GM20431 (cell line): ENCODE results near the gene CEP350.

Experiments
- in situ Hi-C: fragments of 300-500 bp; cut with MseI, MboI; formaldehyde crosslinking; loops from one replicate; pipeline ENCODE4 v1.15.0; 2020; ENCODE audit warnings: low sequenced_read_pairs; ENCODE audit not compliant: unreplicated experiment

CEP350 gene, protein sequence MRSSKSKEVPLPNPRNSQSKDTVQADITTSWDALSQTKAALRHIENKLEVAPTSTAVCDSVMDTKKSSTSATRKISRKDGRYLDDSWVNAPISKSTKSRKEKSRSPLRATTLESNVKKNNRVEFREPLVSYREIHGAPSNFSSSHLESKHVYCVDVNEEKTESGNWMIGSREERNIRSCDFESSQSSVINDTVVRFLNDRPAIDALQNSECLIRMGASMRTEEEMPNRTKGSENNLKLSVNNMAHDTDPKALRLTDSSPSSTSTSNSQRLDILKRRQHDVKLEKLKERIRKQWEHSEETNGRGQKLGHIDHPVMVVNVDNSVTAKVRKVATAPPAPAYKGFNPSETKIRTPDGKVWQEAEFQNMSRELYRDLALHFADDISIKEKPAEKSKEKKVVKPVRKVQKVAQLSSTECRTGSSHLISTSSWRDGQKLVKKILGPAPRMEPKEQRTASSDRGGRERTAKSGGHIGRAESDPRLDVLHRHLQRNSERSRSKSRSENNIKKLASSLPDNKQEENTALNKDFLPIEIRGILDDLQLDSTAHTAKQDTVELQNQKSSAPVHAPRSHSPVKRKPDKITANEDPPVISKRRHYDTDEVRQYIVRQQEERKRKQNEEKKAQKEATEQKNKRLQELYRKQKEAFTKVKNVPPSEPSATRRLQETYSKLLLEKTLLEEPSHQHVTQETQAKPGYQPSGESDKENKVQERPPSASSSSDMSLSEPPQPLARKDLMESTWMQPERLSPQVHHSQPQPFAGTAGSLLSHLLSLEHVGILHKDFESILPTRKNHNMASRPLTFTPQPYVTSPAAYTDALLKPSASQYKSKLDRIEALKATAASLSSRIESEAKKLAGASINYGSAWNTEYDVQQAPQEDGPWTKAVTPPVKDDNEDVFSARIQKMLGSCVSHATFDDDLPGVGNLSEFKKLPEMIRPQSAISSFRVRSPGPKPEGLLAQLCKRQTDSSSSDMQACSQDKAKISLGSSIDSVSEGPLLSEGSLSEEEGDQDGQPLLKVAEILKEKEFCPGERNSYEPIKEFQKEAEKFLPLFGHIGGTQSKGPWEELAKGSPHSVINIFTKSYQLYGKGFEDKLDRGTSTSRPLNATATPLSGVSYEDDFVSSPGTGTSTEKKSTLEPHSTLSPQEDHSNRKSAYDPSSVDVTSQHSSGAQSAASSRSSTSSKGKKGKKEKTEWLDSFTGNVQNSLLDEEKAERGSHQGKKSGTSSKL (N-terminal part only)

DNA sequence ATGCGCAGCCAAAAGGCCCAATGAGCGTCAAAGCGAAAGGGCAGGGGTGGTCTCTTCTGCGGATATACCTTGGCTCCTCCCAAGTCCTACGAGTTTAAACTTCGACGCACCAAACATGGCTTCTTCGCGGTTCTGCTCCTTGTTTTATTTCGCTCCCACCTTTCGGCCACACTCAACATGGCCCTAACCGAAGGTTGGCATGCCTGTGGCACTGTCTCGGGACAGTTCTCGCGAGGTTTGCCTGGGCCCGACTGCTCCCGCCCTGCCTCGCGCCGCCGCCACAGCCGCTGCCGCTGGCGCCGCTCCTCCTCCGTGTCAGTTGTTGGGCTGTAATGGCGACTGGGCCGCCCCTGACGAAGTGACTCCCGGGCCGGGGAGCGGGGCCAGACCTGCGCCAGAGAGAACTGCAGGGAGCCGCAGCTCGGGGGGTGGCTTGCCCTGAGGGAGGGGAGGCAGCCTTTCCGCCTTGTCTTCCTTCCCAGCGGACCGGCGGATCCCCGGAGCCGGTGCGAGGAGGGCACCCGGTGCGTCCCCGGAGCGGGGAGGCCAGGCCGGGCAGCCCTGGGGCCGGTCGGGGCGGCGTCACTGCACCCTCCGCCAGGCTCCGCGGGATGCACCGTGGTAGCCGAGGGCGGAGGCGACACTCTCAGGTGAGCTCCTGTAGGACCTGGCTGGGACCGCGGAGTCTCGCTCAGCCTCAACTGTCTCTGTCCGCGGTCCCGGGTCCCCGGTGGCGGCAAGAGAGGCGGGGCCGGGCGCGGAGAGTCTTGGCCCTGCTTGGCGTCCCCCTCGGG, at the start of gene CEP350:
TSS of gene CEP350 (plus strand) at position 318 of the 794 bp plus-strand sequence. CDS start 31,372 bp downstream, outside the sequence.
- in situ Hi-C loops = no loop called here

GRCh38 chr1:179910934-179911333, 43.7 kb upstream of the CEP350 start:
- in situ Hi-C loops = no loop called here

- in situ Hi-C loops = no loop called here
Observed at GRCh38 chr1:179911812-179912211, 42.8 kb upstream of the CEP350 start.

- in situ Hi-C loops = no loop called here
Observed at GRCh38 chr1:179917601-179918429, 36.8 kb upstream of the CEP350 start.

DNA sequence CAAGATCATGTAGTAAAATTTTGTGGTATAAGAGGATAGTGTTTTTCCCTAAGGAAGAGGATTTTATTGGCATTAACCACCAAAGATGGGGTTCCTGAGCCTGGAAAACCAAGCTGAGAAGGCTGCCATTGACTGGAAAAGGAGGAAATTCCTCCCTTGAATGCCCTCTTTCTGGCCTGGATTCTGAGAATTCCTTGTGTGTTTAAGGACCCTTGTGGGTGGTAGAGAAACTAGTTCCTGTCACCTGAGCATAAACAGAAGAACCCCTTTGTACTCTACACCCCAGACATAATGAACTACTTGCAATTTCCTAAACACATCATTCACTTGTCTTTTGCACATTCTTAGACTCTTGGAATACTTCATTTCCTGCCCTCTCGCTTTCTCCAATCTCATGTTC, 33.1 kb upstream of the CEP350 start:
- in situ Hi-C loops = no loop called here

DNA sequence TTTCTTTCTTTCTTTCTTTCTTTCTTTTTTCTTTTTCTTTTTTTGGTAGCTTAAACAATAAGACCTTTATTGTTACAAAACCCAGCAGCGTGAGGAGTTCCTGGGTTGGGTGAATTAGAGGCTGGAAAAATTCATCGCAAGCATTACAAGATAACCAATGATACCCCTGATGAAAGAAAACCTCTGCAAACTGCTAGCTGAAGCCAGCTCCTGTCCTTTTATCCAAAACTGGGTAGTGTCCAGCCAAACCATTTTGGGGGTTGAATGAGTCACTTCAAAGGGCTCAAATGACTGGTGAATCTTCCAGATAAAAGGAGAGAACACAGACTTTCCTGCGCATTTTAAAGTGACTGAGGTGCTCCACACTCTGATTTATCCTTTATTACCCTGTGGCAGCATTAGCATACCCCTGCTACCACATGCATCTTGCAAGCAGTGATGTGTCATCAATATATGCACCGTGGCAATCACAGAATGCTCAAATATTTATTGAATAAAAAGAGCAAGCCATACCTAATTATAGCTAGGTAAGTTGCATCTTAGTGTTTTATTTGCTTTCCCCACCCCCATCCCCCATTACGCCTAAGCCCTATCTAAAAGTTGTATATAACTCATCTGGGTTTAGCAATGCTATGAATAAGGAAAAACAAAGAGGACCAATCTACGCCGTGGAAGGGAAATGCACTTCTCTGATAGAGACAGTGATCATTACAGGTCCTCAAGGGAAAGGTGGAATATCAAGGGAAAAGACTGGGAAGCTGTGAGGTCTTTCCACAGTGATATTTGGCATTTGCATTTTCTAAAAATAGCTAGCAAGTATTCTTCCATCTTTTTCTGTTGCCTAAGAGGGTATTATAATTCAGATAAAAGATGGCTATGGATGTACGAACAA, 32.4 kb upstream of the CEP350 start:
- in situ Hi-C loops = no loop called here

GRCh38 chr1:179923029-179923428, 31.6 kb upstream of the CEP350 start:
- in situ Hi-C loops = no loop called here

DNA sequence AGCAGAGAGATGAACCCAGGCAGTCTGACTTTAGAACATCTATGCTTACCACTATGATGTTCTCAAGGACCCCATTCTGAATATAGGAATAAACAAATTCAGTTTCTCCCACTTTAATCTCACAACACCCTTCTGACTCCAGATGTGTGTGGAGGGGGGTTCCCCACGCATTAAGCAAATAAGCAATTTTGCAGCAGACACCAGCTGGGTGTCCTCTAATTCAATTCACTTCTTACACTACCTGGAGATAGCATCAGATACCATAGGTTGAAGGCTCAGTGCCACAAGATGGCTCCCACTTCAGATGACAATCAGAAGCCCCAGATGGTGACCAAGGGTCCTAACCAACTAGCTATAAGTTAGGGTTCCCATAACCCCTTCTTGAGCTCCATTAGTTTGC, 30.3 kb upstream of the CEP350 start:
- in situ Hi-C loops = no loop called here

DNA sequence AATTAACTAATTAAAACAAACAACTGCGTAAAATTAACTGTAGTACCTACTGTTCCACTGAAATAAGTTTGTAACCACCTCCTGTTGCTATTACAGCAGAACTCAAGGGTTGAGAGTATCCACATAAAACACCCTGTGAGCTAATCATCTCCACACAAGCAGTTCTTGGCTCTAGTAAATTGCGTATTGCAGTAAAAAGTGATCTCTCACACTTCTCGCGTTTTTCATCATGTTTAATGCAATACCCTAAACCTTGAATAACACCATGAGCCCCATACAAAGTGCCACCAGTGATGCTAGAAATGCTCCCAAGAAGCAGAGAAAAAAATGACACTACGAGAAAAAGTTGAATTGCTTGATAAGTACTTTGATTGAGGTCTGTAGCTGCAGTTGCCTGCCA, 29.3 kb upstream of the CEP350 start:
- in situ Hi-C loops = no loop called here

GRCh38 chr1:179925922-179926849, 28.4 kb upstream of the CEP350 start:
- in situ Hi-C loops = no loop called here

- in situ Hi-C loops = no loop called here
Observed at GRCh38 chr1:179926850-179927205, 27.8 kb upstream of the CEP350 start.

DNA sequence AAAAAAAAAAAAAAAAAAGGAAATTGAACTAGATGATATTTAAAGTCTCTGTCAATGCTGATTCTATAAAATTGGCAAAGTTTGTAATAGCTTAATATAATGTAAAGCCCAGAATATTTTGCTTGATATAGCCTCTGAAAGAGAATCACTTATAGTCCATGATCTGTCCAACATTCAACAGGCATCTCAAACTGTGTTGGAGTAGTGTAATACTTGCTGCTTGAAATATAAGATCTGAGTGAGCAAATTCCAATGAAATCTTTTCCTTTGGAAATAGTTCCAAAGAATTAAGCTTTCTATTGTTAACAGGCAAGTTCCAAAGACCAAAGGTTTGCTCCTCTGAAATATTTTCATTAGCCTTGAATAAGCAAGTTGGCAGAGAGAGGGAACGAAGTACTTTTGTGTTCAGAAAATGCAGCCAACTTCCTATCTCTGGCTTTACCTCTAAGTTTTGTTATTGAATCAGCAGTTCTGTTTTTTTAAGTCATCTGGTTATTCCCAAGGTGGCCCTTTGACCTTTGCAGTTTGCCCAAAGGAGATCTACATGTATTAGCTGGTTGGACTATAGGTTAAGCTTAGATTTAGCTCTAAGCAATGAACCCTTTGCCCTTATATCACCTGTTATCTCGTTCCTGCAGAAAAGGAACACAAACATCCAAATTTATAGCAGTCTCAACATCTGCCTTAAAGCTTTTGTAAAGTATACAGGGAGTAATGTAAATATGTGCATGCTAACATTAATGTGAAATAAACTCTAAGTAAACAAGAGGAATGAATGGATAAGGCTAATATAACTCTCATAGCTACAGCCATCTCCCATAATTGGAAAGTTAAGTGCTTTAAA, 24.4 kb upstream of the CEP350 start:
- in situ Hi-C loops = no loop called here

- in situ Hi-C loops = no loop called here
Observed at GRCh38 chr1:179930867-179931266, 23.7 kb upstream of the CEP350 start.

- in situ Hi-C loops = no loop called here
Observed at GRCh38 chr1:179933219-179933618, 21.4 kb upstream of the CEP350 start.

GRCh38 chr1:179935909-179936496, 18.6 kb upstream of the CEP350 start:
- in situ Hi-C loops = no loop called here
